ENCODE results near the gene SCG3.

SCG3 gene

DNA sequence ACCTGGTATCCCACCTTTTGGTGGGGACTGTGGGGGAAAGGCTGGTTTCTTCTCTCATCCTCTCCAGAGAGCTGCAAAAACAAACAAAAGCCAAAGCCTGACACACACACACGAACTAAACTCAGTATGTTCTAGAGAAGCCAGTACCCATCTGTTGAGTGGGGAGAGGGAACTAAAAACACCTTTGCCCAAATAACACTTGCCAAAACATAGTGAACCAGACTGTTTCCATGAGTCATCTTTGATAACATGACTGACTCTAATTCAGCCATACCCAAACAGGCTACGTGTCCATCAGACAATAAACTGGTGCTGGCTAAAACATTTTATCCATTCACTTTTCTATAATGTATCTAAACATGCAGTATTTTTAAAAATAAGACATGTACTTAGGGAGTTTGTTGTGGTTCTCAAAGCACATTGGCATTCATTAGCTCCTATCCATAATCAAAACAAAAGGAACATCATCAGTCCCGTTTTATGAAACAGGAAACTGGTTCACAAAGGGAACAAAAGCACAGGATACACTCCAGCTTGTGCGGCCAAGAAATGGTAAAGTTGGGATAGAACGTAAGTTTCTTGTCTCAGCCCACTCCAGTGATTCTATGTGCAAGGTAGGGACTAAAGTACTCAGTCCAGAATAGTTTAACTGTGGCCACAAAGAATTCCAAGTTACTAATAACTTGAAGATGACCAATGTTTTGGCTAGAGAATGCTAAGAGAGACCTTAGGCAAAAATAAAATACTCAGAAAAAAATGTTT, 40.1 kb downstream of the SCG3 start:
- H3K79me2 ChIP-seq, result no peaks in the 10 kb centered on the region
- H3K4me3 ChIP-seq (ENCODE audit: low read depth, low read length), result no peak overlapping the region
- H2AFZ ChIP-seq, result no peak overlapping the region
- no peak overlapping the region for H3K27ac ChIP-seq
- no peaks in the 10 kb centered on the region for H3K27me3 ChIP-seq (ENCODE audit: control insufficient read depth, insufficient read depth, low read length)
- no peak overlapping the region for H3K4me2 ChIP-seq (ENCODE audit: low read length)
- H3K9me3 ChIP-seq (ENCODE audit: control insufficient read depth, low read length), result no peaks in the 10 kb centered on the region
- H3K36me3 ChIP-seq (ENCODE audit: control insufficient read depth, insufficient read depth, low read length), result no peaks in the 10 kb centered on the region
- TF ChIP-seq CTCF (IDR thresholded peaks at IDR 0.05), result no peak
- H3K4me1 ChIP-seq, result no peaks in the 10 kb centered on the region
- H3K9ac ChIP-seq, result no peak overlapping the region

DNA sequence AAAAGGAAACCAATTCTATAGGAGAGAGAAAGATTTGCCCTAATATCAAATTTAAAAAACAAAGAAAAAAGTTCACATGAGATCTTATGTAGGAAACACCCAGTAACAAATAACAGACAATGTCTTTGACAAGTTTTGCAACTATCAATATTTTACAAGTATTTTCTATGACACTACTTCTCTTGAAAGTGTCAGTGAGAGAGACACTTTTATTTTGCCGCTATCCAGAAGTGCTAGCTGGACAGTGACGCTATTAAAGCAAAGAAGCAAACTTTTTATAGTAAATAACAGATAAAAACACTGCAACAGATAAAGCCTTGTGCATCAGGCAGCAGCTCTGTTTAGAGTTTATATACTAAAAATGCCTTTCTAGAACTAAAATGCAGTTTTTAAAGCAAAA, 42.9 kb downstream of the SCG3 start:
- Histone ChIP-seq H3K27ac (no peak overlapping the region), H3K4me2 (ENCODE audit: low read length) (no peak overlapping the region), H3K4me3 (ENCODE audit: low read depth, low read length) (no peak overlapping the region), H3K27me3 (ENCODE audit: control insufficient read depth, insufficient read depth, low read length) (no peaks in the 10 kb centered on the region), H2AFZ (no peak overlapping the region), H3K79me2 (no peaks in the 10 kb centered on the region), H3K9me3 (ENCODE audit: control insufficient read depth, low read length) (no peaks in the 10 kb centered on the region), H3K4me1 (no peaks in the 10 kb centered on the region), H3K9ac (no peak overlapping the region), H3K36me3 (ENCODE audit: control insufficient read depth, insufficient read depth, low read length) (no peaks in the 10 kb centered on the region)
- TF ChIP-seq CTCF (IDR thresholded peaks at IDR 0.05), result no peak

- H3K4me3 ChIP-seq (ENCODE audit: low read depth, low read length), result no peak overlapping the region
- no peaks in the 10 kb centered on the region for H3K79me2 ChIP-seq
- H3K27ac ChIP-seq, result no peak overlapping the region
- no peaks in the 10 kb centered on the region for H3K9me3 ChIP-seq (ENCODE audit: control insufficient read depth, low read length)
- no peaks in the 10 kb centered on the region for H3K36me3 ChIP-seq (ENCODE audit: control insufficient read depth, insufficient read depth, low read length)
- no peak for TF ChIP-seq CTCF (IDR thresholded peaks at IDR 0.05)
- no peak overlapping the region for H3K4me2 ChIP-seq (ENCODE audit: low read length)
- no peaks in the 10 kb centered on the region for H3K27me3 ChIP-seq (ENCODE audit: control insufficient read depth, insufficient read depth, low read length)
- H2AFZ ChIP-seq, result no peak overlapping the region
- no peaks in the 10 kb centered on the region for H3K4me1 ChIP-seq
- H3K9ac ChIP-seq, result no peak overlapping the region
Observed at GRCh38 chr15:51724673-51725072, 43.4 kb downstream of the SCG3 start.

DNA sequence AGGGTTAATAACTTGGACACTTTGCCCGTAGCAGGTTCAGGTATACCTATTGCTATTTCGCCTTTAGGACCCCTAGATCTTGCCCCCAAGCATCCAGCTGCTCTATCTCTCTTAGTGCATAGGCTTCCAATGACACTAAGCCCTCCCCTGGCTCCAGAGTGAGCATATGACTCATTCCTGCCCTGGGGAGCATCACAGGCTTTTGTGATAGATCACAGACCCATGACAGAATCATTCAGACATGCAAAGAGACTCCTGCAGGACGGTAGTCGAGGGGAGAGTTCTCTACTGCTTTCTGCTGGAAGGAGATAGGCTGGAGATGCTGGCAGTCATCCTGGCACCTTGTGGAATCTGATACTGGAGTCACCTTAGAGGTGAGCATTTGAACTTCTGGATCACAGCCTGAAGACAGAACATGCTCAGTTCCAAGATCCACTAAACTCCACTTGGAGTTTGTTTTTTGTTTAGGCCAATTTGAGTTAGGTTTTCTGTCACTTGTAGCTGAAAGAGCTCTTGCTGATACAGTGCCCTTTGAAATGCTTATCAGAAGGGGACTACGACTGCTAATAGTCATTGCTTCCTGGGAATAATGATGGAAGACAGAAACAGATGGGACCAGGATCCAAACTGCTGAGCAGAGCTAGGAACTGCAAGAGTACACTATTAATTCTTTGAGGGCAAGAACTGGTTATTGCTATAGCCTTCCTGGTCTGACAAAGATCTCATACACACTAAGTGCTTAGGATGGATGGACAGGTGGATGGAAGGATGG, 45.2 kb downstream of the SCG3 start:
- Histone ChIP-seq H3K9ac (no peak overlapping the region), H3K36me3 (ENCODE audit: control insufficient read depth, insufficient read depth, low read length) (no peaks in the 10 kb centered on the region), H3K27me3 (ENCODE audit: control insufficient read depth, insufficient read depth, low read length) (no peaks in the 10 kb centered on the region), H2AFZ (no peak overlapping the region), H3K4me1 (no peaks in the 10 kb centered on the region), H3K4me2 (ENCODE audit: low read length) (no peak overlapping the region), H3K79me2 (no peaks in the 10 kb centered on the region), H3K27ac (no peak overlapping the region), H3K9me3 (ENCODE audit: control insufficient read depth, low read length) (no peaks in the 10 kb centered on the region), H3K4me3 (ENCODE audit: low read depth, low read length) (no peak overlapping the region)
- TF ChIP-seq CTCF (IDR thresholded peaks at IDR 0.05), result no peak
